GM18867 (cell line): ENCODE measurements around the gene DNAAF5.
"Not testable (repeated sequence)": the region's sequence is repeated elsewhere in the genome, so short reads cannot be mapped to it uniquely, and the experiment has no call there.

Experiments
- ATAC-seq: cut with Tn5 transposase; IDR thresholded peaks from one replicate; pipeline ENCODE4 v1.9.1; 2021; ENCODE audit warnings: mild to moderate bottlenecking, moderate library complexity; ENCODE audit not compliant: unreplicated experiment

DNAAF5 gene

GRCh38 chr7:802500-803242 lies 76.2 kb downstream of the DNAAF5 start:
- ATAC-seq, result no peak

- ATAC-seq, result no peak
These were observed 76.7 kb downstream of the DNAAF5 start for GRCh38 chr7:803243-803635.

GRCh38 chr7:803796-804195 lies 77.3 kb downstream of the DNAAF5 start:
- ATAC-seq, result not testable (repeated sequence)

GRCh38 chr7:805261-805660 lies 78.8 kb downstream of the DNAAF5 start:
- ATAC-seq, result no peak

- no peak for ATAC-seq
These were observed 89.1 kb downstream of the DNAAF5 start for GRCh38 chr7:815284-816216.

GRCh38 chr7:816300-816750 lies 89.8 kb downstream of the DNAAF5 start:
- ATAC-seq, result peak; percentile 89

- ATAC-seq, result peak; percentile 10
These were observed 90.5 kb downstream of the DNAAF5 start for GRCh38 chr7:816751-817671.

GRCh38 chr7:818031-818699 lies 91.7 kb downstream of the DNAAF5 start:
- ATAC-seq, result no peak

- no peak for ATAC-seq
These were observed 93.8 kb downstream of the DNAAF5 start for GRCh38 chr7:820341-820740.

- ATAC-seq, result no peak
These were observed 95.2 kb downstream of the DNAAF5 start for GRCh38 chr7:821688-822087.

GRCh38 chr7:822692-823276 lies 96.3 kb downstream of the DNAAF5 start:
- ATAC-seq, result no peak

GRCh38 chr7:823649-824048 lies 97.2 kb downstream of the DNAAF5 start:
- no peak for ATAC-seq

- no peak for ATAC-seq
These were observed 97.6 kb downstream of the DNAAF5 start for GRCh38 chr7:824081-824480.

GRCh38 chr7:824664-825063 lies 98.2 kb downstream of the DNAAF5 start:
- ATAC-seq, result no peak

GRCh38 chr7:825386-825785 lies 98.9 kb downstream of the DNAAF5 start:
- ATAC-seq, result no peak

- no peak for ATAC-seq
These were observed 99.9 kb downstream of the DNAAF5 start for GRCh38 chr7:826230-826917.

GRCh38 chr7:828793-829561 lies 102.5 kb downstream of the DNAAF5 start:
- ATAC-seq, result no peak

GRCh38 chr7:830069-830468 lies 103.6 kb downstream of the DNAAF5 start:
- no peak for ATAC-seq
